Mucosa of rectum (tissue), 2 donors: ENCODE data around the gene CELF1.

ENCODE experiments used
- H3K27ac ChIP-seq, 2 donors: one replicate each; pipeline ENCODE4 v1.7.0; 2013; ENCODE audit warnings: inconsistent platforms in 2 of 2, low read depth in 2 of 2, low read length in 2 of 2
- H3K27me3 ChIP-seq, 2 donors: one replicate each; pipeline ENCODE4 v1.7.0; 2013; ENCODE audit warnings: low read length in 2 of 2; ENCODE audit not compliant: control insufficient read depth in 2 of 2, insufficient read depth in 2 of 2
- H3K36me3 ChIP-seq, 2 donors: one replicate each; pipeline ENCODE4 v1.7.0; 2013; ENCODE audit warnings: low read length in 2 of 2; ENCODE audit not compliant: control insufficient read depth in 2 of 2, insufficient read depth in 2 of 2
- H3K4me1 ChIP-seq, 2 donors: one replicate each; pipeline ENCODE4 v1.7.0; 2013; ENCODE audit warnings: low read length in 2 of 2, mild to moderate bottlenecking in 1 of 2; ENCODE audit not compliant: control insufficient read depth in 2 of 2, insufficient read depth in 2 of 2
- H3K4me3 ChIP-seq, 2 donors: one replicate each; pipeline ENCODE4 v1.7.0; 2013; ENCODE audit warnings: low read length in 2 of 2
- H3K9ac ChIP-seq, 2 donors: one replicate each; pipeline ENCODE4 v1.7.0; 2013; ENCODE audit warnings: low read length in 2 of 2, low read depth in 1 of 2, mild to moderate bottlenecking in 1 of 2
- H3K9me3 ChIP-seq, 2 donors: one replicate each; pipeline ENCODE4 v1.7.0; 2013; ENCODE audit warnings: low read length in 2 of 2; ENCODE audit not compliant: control insufficient read depth in 2 of 2
- donor health status: healthy.
- donor health status: Normal muscosa, but diverticular disease.

Gene CELF1

GRCh38 chr11:47495856-47496217 is 57.1 kb downstream of the CELF1 start:
- Histone ChIP-seq H3K27ac (no peak overlapping the region), H3K4me1 (peaks cover 0 to 2% of the 10 kb centered on the region in 2 donors), H3K9me3 (no peaks in the 10 kb centered on the region), H3K27me3 (no peaks in the 10 kb centered on the region), H3K36me3 (peaks cover 2 to 4% of the 10 kb centered on the region in 2 donors), H3K4me3 (no peak overlapping the region), H3K9ac (no peak overlapping the region)

DNA sequence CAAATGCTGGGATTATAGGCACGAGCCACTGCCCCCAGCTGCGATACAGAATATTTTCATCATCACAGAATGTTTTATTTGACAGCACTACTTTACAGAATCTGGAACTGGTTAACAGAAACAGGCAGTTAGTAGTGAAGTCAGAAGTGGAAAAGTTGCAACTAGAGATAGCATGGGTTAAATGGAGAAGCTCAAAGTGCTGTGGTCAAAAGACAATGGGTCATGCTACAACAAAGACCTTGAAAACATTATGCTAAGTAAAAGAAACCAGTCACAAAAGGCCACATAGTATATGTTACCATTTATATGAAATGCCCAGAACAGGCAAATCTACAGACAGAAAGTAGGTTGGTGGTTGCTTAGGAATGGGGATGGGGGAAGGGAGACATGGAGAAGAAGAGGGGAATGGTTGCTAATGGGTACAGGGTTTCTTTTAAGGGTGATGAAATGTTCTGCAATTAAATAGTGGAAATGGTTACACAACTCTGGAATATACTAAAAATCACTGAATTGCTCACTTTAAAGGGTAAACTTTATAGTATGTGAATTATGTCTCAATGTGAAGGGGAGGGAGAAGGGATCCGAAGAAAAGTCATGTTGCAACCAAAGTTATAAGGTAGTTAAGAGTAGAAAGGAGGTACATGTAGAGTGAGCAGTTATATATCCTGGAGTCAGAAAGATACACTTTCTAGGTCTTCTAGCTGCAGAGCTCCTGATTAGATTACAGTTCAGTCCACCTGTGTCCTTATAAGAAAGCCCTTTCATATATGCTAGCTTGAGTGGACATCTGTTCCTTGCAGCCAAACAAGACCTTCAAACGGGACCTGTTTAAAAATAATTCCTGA is 57.7 kb downstream of the CELF1 start:
- no peak overlapping the region for H3K9ac ChIP-seq
- H3K9me3 ChIP-seq: no peaks in the 10 kb centered on the region
- peaks cover 0 to 2% of the 10 kb centered on the region in 2 donors for H3K4me1 ChIP-seq
- H3K27ac ChIP-seq: no peak overlapping the region
- H3K36me3 ChIP-seq: peaks cover 2 to 4% of the 10 kb centered on the region in 2 donors
- H3K4me3 ChIP-seq: no peak overlapping the region
- no peaks in the 10 kb centered on the region for H3K27me3 ChIP-seq

DNA sequence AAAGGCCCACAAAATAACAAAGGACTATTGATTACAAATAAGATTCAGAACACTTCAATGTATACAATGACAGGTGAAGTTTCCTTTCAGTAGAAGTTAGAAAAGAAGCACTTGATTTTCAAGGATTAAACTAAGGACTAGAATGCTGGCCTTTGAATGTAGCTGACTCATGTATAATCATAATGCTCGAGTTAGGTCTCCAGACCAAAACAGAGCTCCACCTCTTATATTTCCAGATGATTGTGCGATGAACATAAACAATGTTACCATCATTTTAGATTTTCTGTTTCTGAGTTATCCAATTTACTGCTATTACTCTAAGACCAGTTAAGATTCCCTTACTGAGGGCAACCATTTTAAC is 63.6 kb downstream of the CELF1 start:
- Histone ChIP-seq H3K4me3 (no peak overlapping the region), H3K27ac (no peak overlapping the region), H3K9ac (no peak overlapping the region), H3K36me3 (peaks cover 22 to 25% of the 10 kb centered on the region in 2 donors), H3K4me1 (peaks cover 4 to 8% of the 10 kb centered on the region in 2 donors), H3K9me3 (no peaks in the 10 kb centered on the region), H3K27me3 (no peaks in the 10 kb centered on the region)

DNA sequence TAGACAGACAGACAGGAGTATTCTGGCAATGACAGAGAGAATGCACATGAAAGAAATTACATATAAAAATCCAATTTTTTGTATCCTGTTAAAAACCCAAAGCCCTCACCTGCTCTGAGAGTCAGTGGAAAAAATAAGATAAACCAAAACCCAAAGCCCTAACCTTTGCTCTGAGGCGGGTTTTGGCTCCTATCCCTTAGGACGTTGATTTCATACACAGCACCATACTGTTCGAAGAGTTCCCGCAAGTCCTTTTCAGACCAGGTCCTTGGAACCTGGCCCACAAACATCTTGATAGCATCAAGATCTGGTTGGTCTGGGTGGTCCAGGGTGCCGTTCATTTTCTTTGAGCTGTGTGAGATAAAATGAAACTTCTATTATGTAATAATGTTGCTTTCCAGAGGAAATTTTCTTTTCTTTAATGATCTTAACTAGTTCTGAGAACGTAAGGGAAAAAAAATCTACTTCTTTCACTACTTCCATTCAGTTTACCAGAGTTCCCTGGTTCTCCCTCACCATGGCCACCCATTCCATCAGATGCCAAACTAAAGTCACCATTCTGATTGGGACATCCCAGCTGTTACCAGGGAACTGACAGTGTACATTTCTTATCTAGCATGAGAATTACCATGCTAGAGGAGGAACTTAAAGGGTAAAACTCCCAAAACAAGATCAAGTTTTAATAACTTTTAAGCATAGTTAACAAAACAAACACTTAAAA is 64.1 kb downstream of the CELF1 start:
- Histone ChIP-seq H3K9ac (no peak overlapping the region), H3K9me3 (no peaks in the 10 kb centered on the region), H3K27ac (no peak overlapping the region), H3K4me1 (peaks cover 4 to 8% of the 10 kb centered on the region in 2 donors), H3K27me3 (no peaks in the 10 kb centered on the region), H3K4me3 (no peak overlapping the region), H3K36me3 (peaks cover 26 to 30% of the 10 kb centered on the region in 2 donors)

GRCh38 chr11:47488111-47488510 is 64.8 kb downstream of the CELF1 start:
- no peak overlapping the region for H3K27ac ChIP-seq
- H3K36me3 ChIP-seq: peaks cover 33 to 37% of the 10 kb centered on the region in 2 donors
- H3K27me3 ChIP-seq: no peaks in the 10 kb centered on the region
- H3K4me1 ChIP-seq: peaks cover 4 to 8% of the 10 kb centered on the region in 2 donors
- no peak overlapping the region for H3K9ac ChIP-seq
- H3K4me3 ChIP-seq: no peak overlapping the region
- H3K9me3 ChIP-seq: no peaks in the 10 kb centered on the region

DNA sequence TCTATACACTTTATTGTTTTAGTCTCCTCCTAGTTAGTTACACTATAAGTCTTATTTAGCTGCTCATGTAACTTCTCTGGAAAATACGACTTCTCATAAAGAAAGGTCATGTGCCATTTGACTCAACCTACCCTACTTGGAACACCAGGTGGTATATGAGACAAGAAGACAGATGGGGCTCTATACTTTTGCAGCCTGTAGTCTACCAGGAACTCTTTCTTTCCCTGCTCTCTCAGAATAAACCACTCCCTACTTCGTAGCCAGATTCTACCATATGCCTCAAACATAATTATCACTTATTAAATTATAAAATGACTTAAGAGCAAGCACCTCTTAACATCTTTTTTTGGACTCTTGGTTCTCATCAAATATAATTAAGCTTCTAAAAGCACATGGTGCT is 65.5 kb downstream of the CELF1 start:
- H3K27me3 ChIP-seq: no peaks in the 10 kb centered on the region
- no peak overlapping the region for H3K27ac ChIP-seq
- H3K9ac ChIP-seq: no peak overlapping the region
- H3K9me3 ChIP-seq: no peaks in the 10 kb centered on the region
- peaks cover 39 to 43% of the 10 kb centered on the region in 2 donors for H3K36me3 ChIP-seq
- no peak overlapping the region for H3K4me3 ChIP-seq
- H3K4me1 ChIP-seq: peaks cover 4 to 8% of the 10 kb centered on the region in 2 donors

DNA sequence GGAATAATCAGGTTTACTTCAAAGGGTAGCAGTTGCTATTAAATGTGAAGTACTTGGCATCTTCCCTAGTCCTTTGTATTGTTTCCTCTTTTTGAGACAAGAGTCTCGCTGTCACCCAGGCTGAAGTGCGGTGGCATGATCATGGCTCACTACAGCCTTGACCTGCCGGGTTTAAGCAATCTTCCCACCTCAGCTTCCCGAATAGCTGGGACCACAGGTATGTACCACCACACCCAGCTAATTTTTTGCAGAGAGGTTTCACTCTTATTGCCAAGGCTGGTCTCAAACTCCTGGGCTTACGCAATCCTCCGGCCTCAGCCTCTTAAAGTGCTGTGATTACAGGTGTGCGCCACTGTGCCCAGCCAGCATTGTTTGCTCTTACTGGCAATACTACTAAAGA is 67.8 kb downstream of the CELF1 start:
- peaks cover 55 to 56% of the 10 kb centered on the region in 2 donors for H3K36me3 ChIP-seq
- H3K4me3 ChIP-seq: no peak overlapping the region
- H3K4me1 ChIP-seq: peaks cover 4 to 8% of the 10 kb centered on the region in 2 donors
- no peak overlapping the region for H3K9ac ChIP-seq
- no peaks in the 10 kb centered on the region for H3K9me3 ChIP-seq
- no peak overlapping the region for H3K27ac ChIP-seq
- H3K27me3 ChIP-seq: no peaks in the 10 kb centered on the region

- Histone ChIP-seq H3K27me3 (no peaks in the 10 kb centered on the region), H3K27ac (no peak overlapping the region), H3K4me3 (no peak overlapping the region), H3K9ac (no peak overlapping the region), H3K36me3 (peaks cover 68 to 71% of the 10 kb centered on the region in 2 donors), H3K4me1 (peaks cover 0 to 5% of the 10 kb centered on the region in 2 donors), H3K9me3 (no peaks in the 10 kb centered on the region)
Observed at GRCh38 chr11:47483457-47483856, 69.5 kb downstream of the CELF1 start.

DNA sequence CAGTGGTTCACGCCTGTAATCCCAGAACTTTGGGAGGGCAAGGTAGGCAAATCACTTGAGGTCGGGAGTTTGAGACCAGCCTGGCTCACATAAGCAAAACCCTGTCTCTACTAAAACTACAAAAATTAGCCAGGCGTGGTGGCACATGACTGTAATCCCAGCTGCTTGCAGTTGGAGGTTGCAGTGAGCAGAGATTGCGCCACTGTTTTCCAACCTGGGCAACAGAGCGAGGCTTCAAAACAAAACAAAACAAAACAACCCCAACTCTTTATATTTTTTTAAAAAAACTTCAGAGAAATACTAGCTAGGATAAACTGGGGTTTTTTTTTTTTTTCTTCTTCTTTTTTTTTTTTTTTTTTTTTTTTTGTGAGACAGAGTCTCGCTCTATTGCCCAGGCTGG is 72.2 kb downstream of the CELF1 start:
- H3K36me3 ChIP-seq: peaks cover 75 to 86% of the 10 kb centered on the region in 2 donors
- H3K27ac ChIP-seq: no peak overlapping the region
- no peaks in the 10 kb centered on the region for H3K4me1 ChIP-seq
- H3K4me3 ChIP-seq: no peak overlapping the region
- H3K9ac ChIP-seq: no peak overlapping the region
- no peaks in the 10 kb centered on the region for H3K27me3 ChIP-seq
- no peaks in the 10 kb centered on the region for H3K9me3 ChIP-seq

- Histone ChIP-seq H3K27ac (no peak overlapping the region), H3K4me3 (no peak overlapping the region), H3K36me3 (peaks cover 81 to 88% of the 10 kb centered on the region in 2 donors), H3K4me1 (no peaks in the 10 kb centered on the region), H3K9ac (no peak overlapping the region), H3K27me3 (no peaks in the 10 kb centered on the region), H3K9me3 (no peaks in the 10 kb centered on the region)
Observed at GRCh38 chr11:47478651-47479329, 74.1 kb downstream of the CELF1 start.
